ENCODE measurements around the gene MC2R.

The MC2R gene

DNA sequence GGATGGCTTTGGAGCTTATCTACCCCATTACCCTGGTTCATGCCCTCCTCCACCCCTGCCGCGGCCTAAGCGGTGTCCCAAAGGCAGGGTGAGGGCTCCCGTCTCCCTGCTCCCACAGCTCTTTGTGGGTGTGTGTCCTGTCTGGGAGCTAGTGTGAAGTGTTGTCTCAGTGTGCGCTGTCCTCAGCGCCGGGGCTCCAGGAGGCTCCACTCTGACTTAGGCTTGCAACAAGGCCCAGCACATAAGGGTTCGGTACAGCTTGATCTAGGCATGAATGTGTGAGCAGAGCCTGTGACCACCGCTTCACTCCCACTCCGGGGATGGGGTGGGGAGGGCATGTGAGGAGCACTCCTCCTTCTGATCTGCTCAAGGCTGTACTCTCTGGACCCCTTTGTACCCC, 1.2 kb downstream of the MC2R start:
- no peak overlapping the region for H2AFZ ChIP-seq (ENCODE audit: low read depth, low read length)
- H3K4me3 ChIP-seq (ENCODE audit: low read length), result no peak overlapping the region
- H3K27me3 ChIP-seq (ENCODE audit: insufficient read depth, low read length), result peaks cover 9% of the 10 kb centered on the region
- no peaks in the 10 kb centered on the region for H3K36me3 ChIP-seq (ENCODE audit: insufficient read depth, low read length)
- no peaks in the 10 kb centered on the region for H3K4me1 ChIP-seq (ENCODE audit: insufficient read depth, low read length)
- H3K9me3 ChIP-seq (ENCODE audit: low read length), result no peaks in the 10 kb centered on the region

DNA sequence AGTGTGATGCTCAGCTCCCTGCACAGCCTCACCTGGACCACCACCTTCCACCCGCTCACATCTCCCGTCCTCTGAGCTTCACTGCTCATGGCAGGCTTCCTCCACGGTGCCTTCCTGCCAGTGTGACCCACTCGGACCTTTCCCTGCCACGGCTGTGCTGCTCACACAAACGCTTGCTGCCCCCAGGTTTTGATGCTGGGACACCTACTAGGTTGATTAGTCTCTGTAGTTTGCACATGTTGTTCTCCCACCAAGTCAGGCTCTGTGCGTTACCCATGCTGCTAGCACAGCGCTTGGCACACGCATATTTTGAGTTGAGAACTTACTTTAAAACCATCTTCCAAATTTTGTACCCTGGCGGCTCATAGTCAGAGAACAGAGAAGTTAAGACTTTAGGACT, 2.1 kb downstream of the MC2R start:
- H3K36me3 ChIP-seq (ENCODE audit: insufficient read depth, low read length), result no peaks in the 10 kb centered on the region
- H3K4me1 ChIP-seq (ENCODE audit: insufficient read depth, low read length), result no peaks in the 10 kb centered on the region
- H3K27me3 ChIP-seq (ENCODE audit: insufficient read depth, low read length), result peaks cover 9% of the 10 kb centered on the region
- no peak overlapping the region for H3K4me3 ChIP-seq (ENCODE audit: low read length)
- no peak overlapping the region for H2AFZ ChIP-seq (ENCODE audit: low read depth, low read length)
- H3K9me3 ChIP-seq (ENCODE audit: low read length), result no peaks in the 10 kb centered on the region

DNA sequence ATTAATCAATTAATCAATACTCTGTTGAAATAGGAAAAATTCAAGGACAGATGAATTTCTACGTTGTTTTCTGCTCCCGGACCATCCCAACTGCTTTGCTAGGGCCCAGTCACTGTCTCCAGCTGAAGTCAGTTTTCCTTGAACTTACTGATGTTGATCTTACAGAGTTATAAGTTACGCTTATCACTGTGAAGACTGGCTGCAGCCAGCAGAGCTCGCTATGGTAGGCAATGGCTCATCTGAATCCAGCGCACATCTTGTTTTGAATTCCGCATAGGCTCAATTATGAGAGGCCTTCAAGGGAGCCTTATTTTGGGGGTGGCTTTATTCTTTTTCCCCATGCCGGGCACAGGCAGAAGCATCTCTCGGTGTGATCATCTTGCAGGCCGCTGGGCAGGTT, 2.7 kb downstream of the MC2R start:
- Histone ChIP-seq H3K4me1 (ENCODE audit: insufficient read depth, low read length) (no peaks in the 10 kb centered on the region), H3K36me3 (ENCODE audit: insufficient read depth, low read length) (no peaks in the 10 kb centered on the region), H3K9me3 (ENCODE audit: low read length) (no peaks in the 10 kb centered on the region), H2AFZ (ENCODE audit: low read depth, low read length) (no peak overlapping the region), H3K27me3 (ENCODE audit: insufficient read depth, low read length) (peaks cover 9% of the 10 kb centered on the region), H3K4me3 (ENCODE audit: low read length) (no peak overlapping the region)

DNA sequence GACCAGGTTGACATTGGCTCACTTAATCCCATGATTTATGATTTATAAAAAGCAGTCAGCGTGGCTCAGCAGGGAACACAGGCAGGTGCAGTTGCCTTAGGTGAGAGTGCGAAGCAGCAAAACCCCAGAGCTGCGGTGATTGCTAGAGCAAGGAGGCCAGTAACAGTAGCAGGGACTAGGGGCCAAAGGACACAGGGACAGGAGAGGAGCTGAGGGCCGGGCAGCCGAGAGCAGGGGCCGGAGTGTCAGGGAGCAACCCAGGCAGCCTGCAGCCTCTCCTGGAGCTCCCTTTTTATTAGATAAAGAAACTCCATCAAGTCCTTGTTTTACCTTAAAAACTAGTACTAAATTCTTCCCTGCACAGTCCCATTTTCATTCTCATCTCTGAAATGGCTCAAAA, 4.3 kb downstream of the MC2R start:
- Histone ChIP-seq H3K4me1 (ENCODE audit: insufficient read depth, low read length) (no peaks in the 10 kb centered on the region), H2AFZ (ENCODE audit: low read depth, low read length) (no peak overlapping the region), H3K4me3 (ENCODE audit: low read length) (no peak overlapping the region), H3K36me3 (ENCODE audit: insufficient read depth, low read length) (no peaks in the 10 kb centered on the region), H3K9me3 (ENCODE audit: low read length) (no peaks in the 10 kb centered on the region), H3K27me3 (ENCODE audit: insufficient read depth, low read length) (peaks cover 6% of the 10 kb centered on the region)

DNA sequence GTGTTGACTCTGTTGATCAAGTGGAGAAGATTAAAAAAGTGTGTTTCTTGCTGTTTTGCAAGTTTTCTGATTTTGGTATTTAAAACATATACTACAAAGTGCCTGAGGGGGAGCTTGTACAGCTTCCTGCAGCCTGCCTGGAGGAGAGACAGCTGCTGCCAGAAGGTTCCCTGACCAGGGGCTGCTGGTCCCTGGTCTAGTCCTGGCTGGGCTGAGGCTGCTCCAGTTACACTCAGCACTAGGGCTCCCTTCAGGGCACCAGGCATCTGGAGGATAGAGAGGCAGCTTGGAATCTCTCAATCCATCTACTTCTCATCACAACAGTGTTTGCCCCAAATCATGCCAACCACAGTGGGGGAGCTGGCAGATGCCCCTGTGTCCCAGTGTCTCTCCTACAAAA, 4.8 kb downstream of the MC2R start:
- Histone ChIP-seq H3K9me3 (ENCODE audit: low read length) (no peaks in the 10 kb centered on the region), H3K36me3 (ENCODE audit: insufficient read depth, low read length) (no peaks in the 10 kb centered on the region), H2AFZ (ENCODE audit: low read depth, low read length) (no peak overlapping the region), H3K27me3 (ENCODE audit: insufficient read depth, low read length) (peaks cover 6% of the 10 kb centered on the region), H3K4me1 (ENCODE audit: insufficient read depth, low read length) (no peaks in the 10 kb centered on the region), H3K4me3 (ENCODE audit: low read length) (no peak overlapping the region)

DNA sequence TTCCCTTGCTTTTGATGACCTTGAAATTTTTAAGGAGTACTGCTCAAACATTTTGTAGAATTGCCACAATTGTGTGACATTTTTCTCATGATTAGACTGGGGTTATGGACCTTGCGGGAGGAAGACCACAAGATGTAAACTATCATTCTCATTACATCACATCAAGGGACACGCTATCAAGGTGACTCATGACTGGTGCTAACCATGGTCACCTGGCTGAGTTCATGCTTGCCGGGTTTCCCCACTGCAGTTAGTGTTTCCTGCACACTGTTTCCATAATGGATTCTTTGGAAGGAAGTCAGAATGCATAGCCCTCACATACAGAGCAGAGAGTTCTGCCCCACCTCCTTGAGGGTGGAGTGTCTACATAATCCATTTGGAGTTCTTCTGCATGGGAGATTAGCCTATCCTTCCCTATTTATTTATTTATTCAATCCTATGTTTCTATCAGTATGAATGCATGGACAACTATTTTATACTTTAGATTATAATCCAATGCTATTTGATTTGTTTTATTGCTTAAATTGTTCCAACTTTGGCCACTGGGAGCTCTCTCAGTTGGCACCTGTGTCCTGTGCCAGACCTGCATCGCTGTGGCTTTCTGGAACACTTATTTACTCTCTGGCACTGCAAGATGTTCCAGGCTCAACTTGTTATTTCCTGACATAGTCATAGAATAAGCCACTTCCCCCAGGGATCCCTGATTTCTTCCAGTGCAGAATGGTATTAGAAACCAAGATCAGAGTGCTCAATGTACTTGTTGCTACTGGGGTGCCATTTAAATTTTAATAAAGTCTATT, 6.0 kb downstream of the MC2R start:
- no peaks in the 10 kb centered on the region for H3K36me3 ChIP-seq (ENCODE audit: insufficient read depth, low read length)
- H3K9me3 ChIP-seq (ENCODE audit: low read length), result no peaks in the 10 kb centered on the region
- H3K27me3 ChIP-seq (ENCODE audit: insufficient read depth, low read length), result peaks cover 6% of the 10 kb centered on the region
- H3K4me1 ChIP-seq (ENCODE audit: insufficient read depth, low read length), result no peaks in the 10 kb centered on the region
- H3K4me3 ChIP-seq (ENCODE audit: low read length), result no peak overlapping the region
- H2AFZ ChIP-seq (ENCODE audit: low read depth, low read length), result no peak overlapping the region

DNA sequence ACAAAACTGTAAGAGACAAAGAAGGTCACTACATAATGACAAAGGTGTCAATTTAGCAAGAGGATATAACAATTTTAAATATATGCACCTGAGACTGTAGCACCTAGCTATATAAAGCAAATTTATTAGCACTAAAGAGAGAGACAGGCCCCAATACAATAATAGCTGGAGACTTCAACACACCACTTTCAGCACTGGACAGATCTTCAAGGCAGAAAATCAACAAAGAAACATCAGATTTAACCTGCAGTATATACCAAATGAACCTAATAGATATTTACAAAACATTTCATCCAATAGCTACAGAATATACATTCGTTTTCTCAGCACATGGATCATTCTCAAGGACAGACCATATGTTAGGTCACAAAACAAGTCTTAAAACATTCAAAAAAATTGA, 14.7 kb downstream of the MC2R start:
- H3K27me3 ChIP-seq (ENCODE audit: insufficient read depth, low read length), result no peaks in the 10 kb centered on the region
- H2AFZ ChIP-seq (ENCODE audit: low read depth, low read length), result no peak overlapping the region
- H3K9me3 ChIP-seq (ENCODE audit: low read length), result no peaks in the 10 kb centered on the region
- no peaks in the 10 kb centered on the region for H3K36me3 ChIP-seq (ENCODE audit: insufficient read depth, low read length)
- H3K4me1 ChIP-seq (ENCODE audit: insufficient read depth, low read length), result no peaks in the 10 kb centered on the region
- no peak overlapping the region for H3K4me3 ChIP-seq (ENCODE audit: low read length)

DNA sequence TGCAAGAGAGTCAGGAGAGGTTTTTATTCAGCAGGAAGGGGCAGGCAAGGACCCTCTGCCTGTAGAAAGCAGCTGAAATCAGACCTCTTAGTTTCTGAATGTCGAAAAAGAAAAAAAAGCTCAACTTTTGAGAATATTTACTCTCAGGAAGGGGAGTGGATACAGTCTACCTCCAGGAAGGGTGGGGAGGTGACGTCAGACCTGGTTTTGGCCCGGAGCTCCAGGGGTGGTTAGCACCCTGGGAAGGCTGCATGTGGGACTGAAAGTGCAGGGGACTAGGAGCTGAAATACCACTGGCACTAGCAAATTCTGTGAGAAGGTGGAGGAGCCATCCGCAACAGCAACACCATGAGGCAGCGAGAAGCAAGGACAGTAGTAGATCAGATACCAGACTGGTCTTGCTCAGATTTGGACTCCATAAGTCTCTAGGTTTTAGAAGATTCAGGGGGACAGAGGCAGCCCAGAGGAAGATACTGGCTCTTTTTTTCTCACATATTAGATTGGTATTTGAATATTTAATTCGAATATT, 19.8 kb downstream of the MC2R start:
- no peaks in the 10 kb centered on the region for H3K9me3 ChIP-seq (ENCODE audit: low read length)
- no peaks in the 10 kb centered on the region for H3K27me3 ChIP-seq (ENCODE audit: insufficient read depth, low read length)
- H2AFZ ChIP-seq (ENCODE audit: low read depth, low read length), result no peak overlapping the region
- no peaks in the 10 kb centered on the region for H3K4me1 ChIP-seq (ENCODE audit: insufficient read depth, low read length)
- H3K4me3 ChIP-seq (ENCODE audit: low read length), result no peak overlapping the region
- H3K36me3 ChIP-seq (ENCODE audit: insufficient read depth, low read length), result no peaks in the 10 kb centered on the region

DNA sequence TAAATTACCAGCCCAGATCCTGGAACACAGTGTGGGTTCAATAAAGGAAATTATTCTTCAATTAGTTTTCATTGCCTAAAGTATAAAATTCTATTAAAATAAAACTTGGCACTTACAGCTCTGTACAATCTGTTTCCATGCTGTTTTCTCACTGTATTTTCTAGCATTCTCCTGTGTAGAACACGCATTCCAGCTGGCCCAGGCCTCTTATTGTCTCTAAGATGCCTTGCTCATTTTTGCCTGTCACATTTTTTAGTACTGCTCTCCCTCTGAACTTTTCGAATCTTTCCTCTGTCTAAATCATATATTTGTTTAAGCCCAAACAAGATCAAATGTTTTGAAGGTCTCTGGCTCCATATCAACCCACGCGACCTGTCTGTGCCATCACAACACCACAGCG, 20.8 kb downstream of the MC2R start:
- H3K9me3 ChIP-seq (ENCODE audit: low read length), result no peaks in the 10 kb centered on the region
- H3K4me1 ChIP-seq (ENCODE audit: insufficient read depth, low read length), result peaks cover 2% of the 10 kb centered on the region
- H3K27me3 ChIP-seq (ENCODE audit: insufficient read depth, low read length), result no peaks in the 10 kb centered on the region
- H3K4me3 ChIP-seq (ENCODE audit: low read length), result no peak overlapping the region
- H3K36me3 ChIP-seq (ENCODE audit: insufficient read depth, low read length), result no peaks in the 10 kb centered on the region
- no peak overlapping the region for H2AFZ ChIP-seq (ENCODE audit: low read depth, low read length)

DNA sequence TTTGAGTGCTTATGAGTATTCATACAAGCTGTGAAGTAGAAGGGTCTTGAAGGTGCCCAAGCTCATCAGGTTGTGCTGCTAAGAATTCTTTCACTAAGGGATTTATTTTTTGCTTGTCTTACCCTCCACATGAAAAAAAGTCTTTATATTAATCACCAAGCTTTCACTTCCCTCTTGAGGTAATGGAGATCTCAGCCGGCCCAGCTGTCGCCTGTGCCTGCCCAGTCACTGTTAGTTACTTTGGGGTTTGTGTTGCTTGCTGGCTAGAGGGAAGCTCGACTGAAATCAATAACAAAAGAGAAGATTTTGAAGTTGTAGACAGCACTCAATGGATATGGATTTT, 21.9 kb downstream of the MC2R start:
- no peaks in the 10 kb centered on the region for H3K27me3 ChIP-seq (ENCODE audit: insufficient read depth, low read length)

DNA sequence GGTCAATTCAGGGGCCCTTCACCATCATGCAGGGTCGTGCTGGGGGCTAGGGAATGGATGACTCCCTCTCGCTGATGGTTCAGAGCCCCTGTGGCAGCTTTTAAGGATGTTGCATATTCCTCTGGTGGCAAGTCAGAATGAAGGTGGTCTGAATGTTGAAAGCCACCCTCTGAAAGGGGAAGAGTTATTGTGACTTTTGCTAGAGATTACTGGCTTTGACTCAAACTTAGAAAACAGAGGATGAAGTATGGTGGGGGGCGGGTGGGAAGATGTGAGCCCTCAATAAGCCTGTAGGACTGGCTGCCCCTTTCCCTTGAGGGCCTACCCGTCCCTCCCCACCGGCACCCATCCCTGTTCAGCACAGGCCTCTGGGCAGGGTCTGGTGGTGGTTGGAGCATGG, 23.2 kb downstream of the MC2R start:
- no peak overlapping the region for H3K4me3 ChIP-seq (ENCODE audit: low read length)
- no peak overlapping the region for H2AFZ ChIP-seq (ENCODE audit: low read depth, low read length)
- H3K9me3 ChIP-seq (ENCODE audit: low read length), result no peaks in the 10 kb centered on the region
- no peaks in the 10 kb centered on the region for H3K27me3 ChIP-seq (ENCODE audit: insufficient read depth, low read length)
- peaks cover 2% of the 10 kb centered on the region for H3K4me1 ChIP-seq (ENCODE audit: insufficient read depth, low read length)
- no peaks in the 10 kb centered on the region for H3K36me3 ChIP-seq (ENCODE audit: insufficient read depth, low read length)

More for the DNA sequence above, 21.9 kb downstream of the MC2R start:
- Histone ChIP-seq H2AFZ (ENCODE audit: low read depth, low read length) (no peak overlapping the region), H3K4me3 (ENCODE audit: low read length) (no peak overlapping the region), H3K36me3 (ENCODE audit: insufficient read depth, low read length) (no peaks in the 10 kb centered on the region), H3K4me1 (ENCODE audit: insufficient read depth, low read length) (peaks cover 2% of the 10 kb centered on the region), H3K9me3 (ENCODE audit: low read length) (no peaks in the 10 kb centered on the region)

DNA sequence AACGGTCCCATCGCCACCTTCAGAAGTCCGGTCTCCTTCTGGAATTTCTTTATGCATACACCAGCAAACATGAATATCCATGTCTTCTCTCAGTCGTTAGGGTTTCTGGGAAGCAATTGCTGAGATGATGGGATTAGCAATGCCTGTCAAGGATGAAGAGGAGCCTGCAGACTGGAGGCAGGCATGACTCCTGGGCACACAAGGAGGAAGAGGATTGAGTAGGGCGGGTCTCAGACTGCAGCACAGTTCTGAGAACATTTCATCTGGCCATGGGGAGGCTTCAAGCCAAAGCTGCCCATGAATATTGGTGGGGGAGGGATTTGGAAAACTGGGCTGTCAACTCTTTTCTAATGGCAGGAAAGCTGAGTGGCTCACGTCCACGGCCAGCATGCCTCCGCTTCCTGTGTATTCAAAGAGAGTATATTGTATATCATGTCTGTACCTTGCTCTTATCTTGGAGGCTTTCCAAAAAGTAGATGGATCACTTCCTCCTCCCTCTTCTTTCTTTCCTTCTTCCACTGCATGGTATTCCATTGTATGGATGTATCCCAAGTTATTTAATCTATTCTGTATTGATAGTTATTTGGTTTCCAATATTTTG, 24.5 kb downstream of the MC2R start:
- Histone ChIP-seq H3K36me3 (ENCODE audit: insufficient read depth, low read length) (no peaks in the 10 kb centered on the region), H3K4me1 (ENCODE audit: insufficient read depth, low read length) (peaks cover 2% of the 10 kb centered on the region), H2AFZ (ENCODE audit: low read depth, low read length) (no peak overlapping the region), H3K4me3 (ENCODE audit: low read length) (no peak overlapping the region), H3K9me3 (ENCODE audit: low read length) (no peaks in the 10 kb centered on the region), H3K27me3 (ENCODE audit: insufficient read depth, low read length) (no peaks in the 10 kb centered on the region)

DNA sequence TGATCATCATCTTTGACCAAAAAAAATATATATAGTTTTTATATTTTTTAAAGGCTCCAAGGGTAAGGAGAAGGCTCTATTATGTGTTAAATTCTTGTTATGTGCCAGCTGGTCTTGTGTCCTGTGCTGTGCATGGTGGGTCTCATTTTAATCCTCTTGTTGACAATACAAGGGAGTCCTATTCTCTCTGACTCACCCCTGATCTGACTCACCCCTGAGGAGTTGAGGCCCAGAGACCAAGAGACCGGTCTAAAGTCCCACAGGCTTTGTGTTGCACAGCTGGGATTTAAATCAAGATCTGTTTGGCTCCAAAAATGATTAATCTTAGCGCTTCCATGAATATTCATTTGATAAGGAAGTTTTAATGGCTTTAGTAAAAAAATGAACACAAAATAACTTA, 25.7 kb downstream of the MC2R start:
- H3K4me1 ChIP-seq (ENCODE audit: insufficient read depth, low read length), result peaks cover 2% of the 10 kb centered on the region
- H3K27me3 ChIP-seq (ENCODE audit: insufficient read depth, low read length), result no peaks in the 10 kb centered on the region
- no peaks in the 10 kb centered on the region for H3K9me3 ChIP-seq (ENCODE audit: low read length)
- no peak overlapping the region for H2AFZ ChIP-seq (ENCODE audit: low read depth, low read length)
- H3K36me3 ChIP-seq (ENCODE audit: insufficient read depth, low read length), result no peaks in the 10 kb centered on the region
- no peak overlapping the region for H3K4me3 ChIP-seq (ENCODE audit: low read length)
